MM.1S (cell line): ENCODE results near the gene LRMDA.

ENCODE experiments used
- CTCF ChIP-seq: fragments of 300-600 bp; sonication (generic); IDR thresholded peaks from 2 replicates; pipeline ENCODE4 v1.5.1; 2016; ENCODE audit warnings: antibody characterized with exemption, low read length, mixed read lengths
- EZH2 ChIP-seq: fragments of 300-600 bp; sonication (generic); optimal IDR thresholded peaks from 2 replicates; pipeline ENCODE3; 2017; ENCODE audit warnings: low read depth, mild to moderate bottlenecking, antibody characterized with exemption, low read length, mixed read lengths
- EZH2phosphoT487 ChIP-seq: fragments of 300-600 bp; sonication (generic); IDR thresholded peaks from 2 replicates; pipeline ENCODE4 v1.6.1; 2018; ENCODE audit warnings: antibody characterized with exemption, low read length

GRCh38 chr10:76179806-76180205 is 748.4 kb downstream of the LRMDA start:
- TF ChIP-seq CTCF = no peak
- no peak for TF ChIP-seq EZH2phosphoT487
- no peak for TF ChIP-seq EZH2
